ENCODE data around the gene MRAS. TPM values are rescaled to one million over a fixed set of nuclear protein-coding genes. Genes with fewer than 3 reads are reported as not detected.
"Not testable (repeated sequence)": the region's sequence is repeated elsewhere in the genome, so short reads cannot be mapped to it uniquely, and the experiment has no call there.

MRAS gene
- polyA plus RNA-seq, 1 donor (not counting 4 experiments of a cell fraction or from before 2014, with no cell fraction given) = 7.7 TPM

GRCh38 chr3:138424323-138424722 is 75.9 kb downstream of the MRAS start:
- Histone ChIP-seq H3K9me1 (ENCODE audit: control insufficient read depth, extremely low read depth, insufficient read depth, low read length) (no peaks in the 10 kb centered on the region), H3K4me3 (ENCODE audit: control insufficient read depth in 2 of 3, extremely low read depth in 1 of 3, insufficient read depth in 2 of 3, low read depth in 1 of 3, low read length in 3 of 3) (no peak overlapping the region), H3K9me3 (ENCODE audit: control insufficient read depth, low read depth, low read length) (no peaks in the 10 kb centered on the region), H3K27me3 (ENCODE audit: control insufficient read depth, extremely low read depth, insufficient read depth, low read length) (no peaks in the 10 kb centered on the region), H3K36me3 (ENCODE audit: control insufficient read depth in 2 of 2, extremely low read depth in 1 of 2, insufficient read depth in 2 of 2, low read length in 2 of 2) (no peaks in the 10 kb centered on the region), H2AFZ (ENCODE audit: control insufficient read depth, low read length) (no peak overlapping the region), H3K9ac (ENCODE audit: control insufficient read depth, extremely low read depth, insufficient read depth, low read length) (no peak overlapping the region), H3K27ac (ENCODE audit: control insufficient read depth, insufficient read depth, low read length) (no peak overlapping the region), H3K4me1 (ENCODE audit: control insufficient read depth, extremely low read depth, insufficient read depth, low read length) (no peaks in the 10 kb centered on the region), H4K20me1 (ENCODE audit: control insufficient read depth, extremely low read depth, insufficient read depth, low read length) (no peaks in the 10 kb centered on the region), H3K79me2 (ENCODE audit: control insufficient read depth, insufficient read depth, low read length) (no peaks in the 10 kb centered on the region), H3K4me2 (ENCODE audit: control insufficient read depth, extremely low read depth, insufficient read depth, low read depth, low read length) (no peak overlapping the region)
- dilution Hi-C loops (cut with MboI; ENCODE audit: extremely low pct_ligation_motif_present, low sequenced_read_pairs) = no loop called here
- DNase-seq (ENCODE audit: low read depth, low spot score) (no peak), FAIRE-seq (no peak)
- TF ChIP-seq EZH2 (IDR thresholded peaks at IDR 0.05; ENCODE audit: low read length) = no peak

- Histone ChIP-seq H3K9me1 (ENCODE audit: control insufficient read depth, extremely low read depth, insufficient read depth, low read length) (no peaks in the 10 kb centered on the region), H3K27me3 (ENCODE audit: control insufficient read depth, extremely low read depth, insufficient read depth, low read length) (no peaks in the 10 kb centered on the region), H3K36me3 (ENCODE audit: control insufficient read depth in 2 of 2, extremely low read depth in 1 of 2, insufficient read depth in 2 of 2, low read length in 2 of 2) (no peaks in the 10 kb centered on the region), H2AFZ (ENCODE audit: control insufficient read depth, low read length) (no peak overlapping the region), H3K4me2 (ENCODE audit: control insufficient read depth, extremely low read depth, insufficient read depth, low read depth, low read length) (no peak overlapping the region), H4K20me1 (ENCODE audit: control insufficient read depth, extremely low read depth, insufficient read depth, low read length) (no peaks in the 10 kb centered on the region), H3K9ac (ENCODE audit: control insufficient read depth, extremely low read depth, insufficient read depth, low read length) (no peak overlapping the region), H3K9me3 (ENCODE audit: control insufficient read depth, low read depth, low read length) (no peaks in the 10 kb centered on the region), H3K4me3 (ENCODE audit: control insufficient read depth in 2 of 3, extremely low read depth in 1 of 3, insufficient read depth in 2 of 3, low read depth in 1 of 3, low read length in 3 of 3) (no peak overlapping the region), H3K27ac (ENCODE audit: control insufficient read depth, insufficient read depth, low read length) (no peak overlapping the region), H3K79me2 (ENCODE audit: control insufficient read depth, insufficient read depth, low read length) (no peaks in the 10 kb centered on the region), H3K4me1 (ENCODE audit: control insufficient read depth, extremely low read depth, insufficient read depth, low read length) (no peaks in the 10 kb centered on the region)
- DNase-seq (ENCODE audit: low read depth, low spot score) (no peak), FAIRE-seq (no peak)
- TF ChIP-seq EZH2 (IDR thresholded peaks at IDR 0.05; ENCODE audit: low read length) (no peak), CTCF (optimal IDR thresholded peaks at IDR 0.05 in 1 of 3, IDR thresholded peaks at IDR 0.05 in 1 of 3, conservative IDR thresholded peaks at IDR 0.05 in 1 of 3; ENCODE audit: extremely low read depth in 1 of 3, insufficient read depth in 2 of 3, low read length in 3 of 3) (peak in 2 of 3 experiments; percentile 5 to 51)
- dilution Hi-C loops (cut with MboI; ENCODE audit: extremely low pct_ligation_motif_present, low sequenced_read_pairs) = no loop called here
Measured at GRCh38 chr3:138426211-138426610, 77.8 kb downstream of the MRAS start.

GRCh38 chr3:138426754-138427153 is 78.4 kb downstream of the MRAS start:
- H3K9ac ChIP-seq (ENCODE audit: control insufficient read depth, extremely low read depth, insufficient read depth, low read length); dilution Hi-C loops (cut with MboI; ENCODE audit: extremely low pct_ligation_motif_present, low sequenced_read_pairs): not testable (repeated sequence)

More at GRCh38 chr3:138426754-138427153, 78.4 kb downstream of the MRAS start:
- not testable (repeated sequence) for H3K9me3 ChIP-seq (ENCODE audit: control insufficient read depth, low read depth, low read length); DNase-seq (ENCODE audit: low read depth, low spot score); H3K36me3 ChIP-seq (ENCODE audit: control insufficient read depth in 2 of 2, extremely low read depth in 1 of 2, insufficient read depth in 2 of 2, low read length in 2 of 2); H3K4me3 ChIP-seq (ENCODE audit: control insufficient read depth in 2 of 3, extremely low read depth in 1 of 3, insufficient read depth in 2 of 3, low read depth in 1 of 3, low read length in 3 of 3); H3K27ac ChIP-seq (ENCODE audit: control insufficient read depth, insufficient read depth, low read length); H3K4me2 ChIP-seq (ENCODE audit: control insufficient read depth, extremely low read depth, insufficient read depth, low read depth, low read length); H2AFZ ChIP-seq (ENCODE audit: control insufficient read depth, low read length); H3K27me3 ChIP-seq (ENCODE audit: control insufficient read depth, extremely low read depth, insufficient read depth, low read length); H3K79me2 ChIP-seq (ENCODE audit: control insufficient read depth, insufficient read depth, low read length); FAIRE-seq; H3K4me1 ChIP-seq (ENCODE audit: control insufficient read depth, extremely low read depth, insufficient read depth, low read length); H3K9me1 ChIP-seq (ENCODE audit: control insufficient read depth, extremely low read depth, insufficient read depth, low read length); H4K20me1 ChIP-seq (ENCODE audit: control insufficient read depth, extremely low read depth, insufficient read depth, low read length)
